HEK293 (cell line): ENCODE results near the gene DAZAP1.
A peak's percentile ranks its signal among the peaks of the same experiment; 100 is the strongest.

Experiments used
- GLIS2 ChIP-seq: fragments of 450-650 bp; formaldehyde crosslinking; IDR thresholded peaks from 2 replicates; pipeline ENCODE4 v1.5.1; 2016; ENCODE audit warnings: missing biosample characterization, missing genetic modification characterization
- HOXA7 ChIP-seq: sonication (generic); formaldehyde crosslinking; IDR thresholded peaks from 2 replicates; pipeline ENCODE4 v1.8.1; 2022; ENCODE audit warnings: missing genetic modification reagents, borderline replicate concordance
- KLF9 ChIP-seq: fragments of 450-650 bp; formaldehyde crosslinking; IDR thresholded peaks from 2 replicates; pipeline ENCODE4 v1.5.1; 2016; ENCODE audit warnings: missing biosample characterization, missing genetic modification characterization, low read depth
- OVOL3 ChIP-seq: fragments of 450-650 bp; formaldehyde crosslinking; IDR thresholded peaks from 2 replicates; pipeline ENCODE4 v1.5.1; 2016; ENCODE audit warnings: missing biosample characterization, missing genetic modification characterization
- SALL2 ChIP-seq: fragments of 450-650 bp; formaldehyde crosslinking; IDR thresholded peaks from 2 replicates; pipeline ENCODE4 v1.5.0; 2017; ENCODE audit warnings: missing biosample characterization, mild to moderate bottlenecking, missing genetic modification characterization, borderline replicate concordance
- SP7 ChIP-seq: fragments of 450-650 bp; formaldehyde crosslinking; IDR thresholded peaks from 2 replicates; pipeline ENCODE4 v1.5.1; 2016; ENCODE audit warnings: missing biosample characterization, missing genetic modification characterization
- TCF7L2 ChIP-seq: IDR thresholded peaks from 2 replicates; pipeline ENCODE4 v1.6.1; 2011; ENCODE audit warnings: low read depth, mild to moderate bottlenecking, inconsistent platforms, low read length, moderate library complexity, borderline replicate concordance
- YY2 ChIP-seq: fragments of 450-650 bp; formaldehyde crosslinking; IDR thresholded peaks from 2 replicates; pipeline ENCODE4 v1.5.1; 2016; ENCODE audit warnings: missing biosample characterization, missing genetic modification characterization
- ZBTB17 ChIP-seq: fragments of 450-650 bp; formaldehyde crosslinking; IDR thresholded peaks from 2 replicates; pipeline ENCODE4 v1.5.1; 2016; ENCODE audit warnings: missing biosample characterization, missing genetic modification characterization
- ZBTB48 ChIP-seq: fragments of 450-650 bp; formaldehyde crosslinking; IDR thresholded peaks from 2 replicates; pipeline ENCODE4 v1.5.1; 2016; ENCODE audit warnings: missing biosample characterization, missing genetic modification characterization
- ZFP41 ChIP-seq: fragments of 450-650 bp; formaldehyde crosslinking; IDR thresholded peaks from 2 replicates; pipeline ENCODE4 v1.5.1; 2016; ENCODE audit warnings: missing biosample characterization, missing genetic modification characterization, borderline replicate concordance
- ZNF114 ChIP-seq: fragments of 450-650 bp; formaldehyde crosslinking; IDR thresholded peaks from 2 replicates; pipeline ENCODE4 v1.5.0; 2017; ENCODE audit warnings: missing biosample characterization, missing genetic modification characterization
- ZNF214 ChIP-seq: fragments of 450-650 bp; formaldehyde crosslinking; IDR thresholded peaks from 2 replicates; pipeline ENCODE4 v1.5.1; 2017; ENCODE audit warnings: missing biosample characterization, mild to moderate bottlenecking, missing genetic modification characterization, borderline replicate concordance
- ZNF239 ChIP-seq: fragments of 450-650 bp; formaldehyde crosslinking; IDR thresholded peaks from 2 replicates; pipeline ENCODE4 v1.5.1; 2016; ENCODE audit warnings: missing biosample characterization, missing genetic modification characterization
- ZNF248 ChIP-seq: fragments of 450-650 bp; formaldehyde crosslinking; IDR thresholded peaks from 2 replicates; pipeline ENCODE4 v1.5.1; 2017; ENCODE audit warnings: missing biosample characterization, missing genetic modification characterization
- ZNF266 ChIP-seq: fragments of 450-650 bp; formaldehyde crosslinking; IDR thresholded peaks from 2 replicates; pipeline ENCODE4 v1.5.1; 2016; ENCODE audit warnings: missing biosample characterization, missing genetic modification characterization, low read depth
- ZNF391 ChIP-seq: fragments of 450-650 bp; formaldehyde crosslinking; IDR thresholded peaks from 2 replicates; pipeline ENCODE4 v1.5.1; 2016; ENCODE audit warnings: low read depth, missing biosample characterization, missing genetic modification characterization, borderline replicate concordance
- ZNF416 ChIP-seq: fragments of 450-650 bp; formaldehyde crosslinking; IDR thresholded peaks from 2 replicates; pipeline ENCODE4 v1.5.1; 2016; ENCODE audit warnings: missing biosample characterization, missing genetic modification characterization
- ZNF514 ChIP-seq: fragments of 450-650 bp; formaldehyde crosslinking; IDR thresholded peaks from 2 replicates; pipeline ENCODE4 v1.5.1; 2016; ENCODE audit warnings: missing biosample characterization, missing genetic modification characterization
- ZNF521 ChIP-seq: fragments of 450-650 bp; formaldehyde crosslinking; IDR thresholded peaks from 2 replicates; pipeline ENCODE4 v1.5.1; 2017; ENCODE audit warnings: missing biosample characterization, mild to moderate bottlenecking, missing genetic modification characterization
- ZNF529 ChIP-seq: fragments of 450-650 bp; formaldehyde crosslinking; IDR thresholded peaks from 2 replicates; pipeline ENCODE4 v1.5.1; 2017; ENCODE audit warnings: missing genetic modification characterization, missing biosample characterization; ENCODE audit not compliant: insufficient replicate concordance
- ZNF530 ChIP-seq: fragments of 450-650 bp; formaldehyde crosslinking; IDR thresholded peaks from 2 replicates; pipeline ENCODE4 v1.5.1; 2016; ENCODE audit warnings: low read depth, missing biosample characterization, missing genetic modification characterization
- ZNF544 ChIP-seq: fragments of 450-650 bp; formaldehyde crosslinking; IDR thresholded peaks from 2 replicates; pipeline ENCODE4 v1.5.0; 2017; ENCODE audit warnings: missing biosample characterization, missing genetic modification characterization
- ZNF549 ChIP-seq: fragments of 450-650 bp; IDR thresholded peaks from 2 replicates; pipeline ENCODE4 v1.5.1; 2018; ENCODE audit warnings: missing biosample characterization, missing genetic modification characterization, mild to moderate bottlenecking, inconsistent platforms, moderate library complexity
- ZNF558 ChIP-seq: fragments of 450-650 bp; formaldehyde crosslinking; IDR thresholded peaks from 2 replicates; pipeline ENCODE4 v1.5.1; 2016; ENCODE audit warnings: missing biosample characterization, missing genetic modification characterization
- ZNF624 ChIP-seq: fragments of 450-650 bp; formaldehyde crosslinking; IDR thresholded peaks from 2 replicates; pipeline ENCODE4 v1.5.1; 2017; ENCODE audit warnings: missing biosample characterization, missing genetic modification characterization
- ZNF658 ChIP-seq: fragments of 450-650 bp; formaldehyde crosslinking; IDR thresholded peaks from 2 replicates; pipeline ENCODE4; 2016; ENCODE audit warnings: missing biosample characterization, missing genetic modification characterization
- ZNF670 ChIP-seq: fragments of 450-650 bp; formaldehyde crosslinking; IDR thresholded peaks from 2 replicates; pipeline ENCODE4 v1.5.1; 2016; ENCODE audit warnings: missing biosample characterization, missing genetic modification characterization, low read depth
- ZNF747 ChIP-seq: fragments of 450-650 bp; formaldehyde crosslinking; IDR thresholded peaks from 2 replicates; pipeline ENCODE4 v1.5.1; 2016; ENCODE audit warnings: missing biosample characterization, missing genetic modification characterization
- ZNF776 ChIP-seq: fragments of 450-650 bp; formaldehyde crosslinking; IDR thresholded peaks from 2 replicates; pipeline ENCODE4 v1.5.0; 2017; ENCODE audit warnings: missing biosample characterization, missing genetic modification characterization, borderline replicate concordance
- ZNF777 ChIP-seq: fragments of 450-650 bp; formaldehyde crosslinking; IDR thresholded peaks from 2 replicates; pipeline ENCODE4 v1.5.1; 2017; ENCODE audit warnings: missing biosample characterization, missing genetic modification characterization, borderline replicate concordance
- ZSCAN30 ChIP-seq: fragments of 450-650 bp; IDR thresholded peaks from 2 replicates; pipeline ENCODE4 v1.5.1; 2018; ENCODE audit warnings: missing biosample characterization, mild to moderate bottlenecking, missing genetic modification characterization, moderate library complexity
- ZXDB ChIP-seq: fragments of 450-650 bp; formaldehyde crosslinking; IDR thresholded peaks from 2 replicates; pipeline ENCODE4 v1.5.1; 2016; ENCODE audit warnings: missing biosample characterization, missing genetic modification characterization
- TF ChIP-seq, protein P1 (sequence below): fragments of 450-650 bp; formaldehyde crosslinking; optimal IDR thresholded peaks from 2 replicates; pipeline ENCODE3; 2016; ENCODE audit warnings: missing biosample characterization, mild to moderate bottlenecking, missing genetic modification characterization
- TF ChIP-seq, protein P2 (sequence below): fragments of 450-650 bp; formaldehyde crosslinking; IDR thresholded peaks from 2 replicates; pipeline ENCODE4 v1.5.1; 2017; ENCODE audit warnings: missing biosample characterization, missing genetic modification characterization
- TF ChIP-seq, protein P3 (sequence below): fragments of 450-650 bp; formaldehyde crosslinking; IDR thresholded peaks from 2 replicates; pipeline ENCODE4 v1.5.1; 2016; ENCODE audit warnings: missing biosample characterization, missing genetic modification characterization

The DAZAP1 gene

GRCh38 chr19:1445185-1445931 lies 38.0 kb downstream of the DAZAP1 start (continued):
- TF ChIP-seq ZNF114 (tag by site-specific recombination) (no peak), ZNF558 (tag by site-specific recombination) (no peak), ZNF214 (tag by site-specific recombination) (no peak), GLIS2 (tag by site-specific recombination) (peak; percentile 96), ZNF658 (tag by site-specific recombination) (no peak), ZNF514 (tag by site-specific recombination) (no peak), ZNF777 (tag by site-specific recombination) (no peak), ZFP41 (tag by site-specific recombination) (no peak), ZNF549 (tag by site-specific recombination) (no peak), ZNF248 (no peak), ZNF624 (tag by site-specific recombination) (no peak), ZBTB17 (tag by site-specific recombination) (no peak; the same call in none of the 2 replicates), OVOL3 (tag by site-specific recombination) (no peak), KLF9 (tag by site-specific recombination) (peak; percentile 66), ZNF239 (no peak), ZXDB (tag by site-specific recombination) (peak; percentile 79), ZNF747 (tag by site-specific recombination) (no peak), ZNF416 (tag by site-specific recombination) (no peak), ZNF391 (peak; percentile 80), HOXA7 (CRISPR knock-in tag) (no peak), ZBTB48 (tag by site-specific recombination) (no peak), ZNF266 (tag by site-specific recombination) (no peak), YY2 (tag by site-specific recombination) (no peak), ZNF544 (tag by site-specific recombination) (no peak), ZNF529 (no peak), TCF7L2 (no peak), ZNF530 (tag by site-specific recombination) (no peak), SP7 (tag by site-specific recombination) (peak; percentile 74), ZSCAN30 (tag by site-specific recombination) (peak; percentile 86; the same call in 1 of the 2 replicates), ZNF670 (tag by site-specific recombination) (no peak), ZNF521 (tag by site-specific recombination) (no peak), SALL2 (tag by site-specific recombination) (no peak), ZNF776 (tag by site-specific recombination) (no peak)
- TF ChIP-seq, protein P1, sequence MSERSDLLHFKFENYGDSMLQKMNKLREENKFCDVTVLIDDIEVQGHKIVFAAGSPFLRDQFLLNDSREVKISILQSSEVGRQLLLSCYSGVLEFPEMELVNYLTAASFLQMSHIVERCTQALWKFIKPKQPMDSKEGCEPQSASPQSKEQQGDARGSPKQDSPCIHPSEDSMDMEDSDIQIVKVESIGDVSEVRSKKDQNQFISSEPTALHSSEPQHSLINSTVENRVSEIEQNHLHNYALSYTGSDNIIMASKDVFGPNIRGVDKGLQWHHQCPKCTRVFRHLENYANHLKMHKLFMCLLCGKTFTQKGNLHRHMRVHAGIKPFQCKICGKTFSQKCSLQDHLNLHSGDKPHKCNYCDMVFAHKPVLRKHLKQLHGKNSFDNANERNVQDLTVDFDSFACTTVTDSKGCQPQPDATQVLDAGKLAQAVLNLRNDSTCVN, result peak; percentile 88
- TF ChIP-seq, protein P2, sequence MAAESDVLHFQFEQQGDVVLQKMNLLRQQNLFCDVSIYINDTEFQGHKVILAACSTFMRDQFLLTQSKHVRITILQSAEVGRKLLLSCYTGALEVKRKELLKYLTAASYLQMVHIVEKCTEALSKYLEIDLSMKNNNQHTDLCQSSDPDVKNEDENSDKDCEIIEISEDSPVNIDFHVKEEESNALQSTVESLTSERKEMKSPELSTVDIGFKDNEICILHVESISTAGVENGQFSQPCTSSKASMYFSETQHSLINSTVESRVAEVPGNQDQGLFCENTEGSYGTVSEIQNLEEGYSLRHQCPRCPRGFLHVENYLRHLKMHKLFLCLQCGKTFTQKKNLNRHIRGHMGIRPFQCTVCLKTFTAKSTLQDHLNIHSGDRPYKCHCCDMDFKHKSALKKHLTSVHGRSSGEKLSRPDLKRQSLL (tag by site-specific recombination), result peak; percentile 44; the same call in 1 of the 2 replicates
- TF ChIP-seq, protein P3, sequence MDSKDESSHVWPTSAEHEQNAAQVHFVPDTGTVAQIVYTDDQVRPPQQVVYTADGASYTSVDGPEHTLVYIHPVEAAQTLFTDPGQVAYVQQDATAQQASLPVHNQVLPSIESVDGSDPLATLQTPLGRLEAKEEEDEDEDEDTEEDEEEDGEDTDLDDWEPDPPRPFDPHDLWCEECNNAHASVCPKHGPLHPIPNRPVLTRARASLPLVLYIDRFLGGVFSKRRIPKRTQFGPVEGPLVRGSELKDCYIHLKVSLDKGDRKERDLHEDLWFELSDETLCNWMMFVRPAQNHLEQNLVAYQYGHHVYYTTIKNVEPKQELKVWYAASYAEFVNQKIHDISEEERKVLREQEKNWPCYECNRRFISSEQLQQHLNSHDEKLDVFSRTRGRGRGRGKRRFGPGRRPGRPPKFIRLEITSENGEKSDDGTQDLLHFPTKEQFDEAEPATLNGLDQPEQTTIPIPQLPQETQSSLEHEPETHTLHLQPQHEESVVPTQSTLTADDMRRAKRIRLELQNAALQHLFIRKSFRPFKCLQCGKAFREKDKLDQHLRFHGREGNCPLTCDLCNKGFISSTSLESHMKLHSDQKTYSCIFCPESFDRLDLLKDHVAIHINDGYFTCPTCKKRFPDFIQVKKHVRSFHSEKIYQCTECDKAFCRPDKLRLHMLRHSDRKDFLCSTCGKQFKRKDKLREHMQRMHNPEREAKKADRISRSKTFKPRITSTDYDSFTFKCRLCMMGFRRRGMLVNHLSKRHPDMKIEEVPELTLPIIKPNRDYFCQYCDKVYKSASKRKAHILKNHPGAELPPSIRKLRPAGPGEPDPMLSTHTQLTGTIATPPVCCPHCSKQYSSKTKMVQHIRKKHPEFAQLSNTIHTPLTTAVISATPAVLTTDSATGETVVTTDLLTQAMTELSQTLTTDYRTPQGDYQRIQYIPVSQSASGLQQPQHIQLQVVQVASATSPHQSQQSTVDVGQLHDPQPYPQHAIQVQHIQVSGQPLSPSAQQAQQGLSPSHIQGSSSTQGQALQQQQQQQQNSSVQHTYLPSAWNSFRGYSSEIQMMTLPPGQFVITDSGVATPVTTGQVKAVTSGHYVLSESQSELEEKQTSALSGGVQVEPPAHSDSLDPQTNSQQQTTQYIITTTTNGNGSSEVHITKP (tag by site-specific recombination), result no peak
